KMS-11 (cell line): ENCODE data around the gene METTL23.

Source experiments
- H2AFZ ChIP-seq: fragments of 200-600 bp; sonication (generic); 2 replicates; pipeline ENCODE4 v1.6.1; 2016; ENCODE audit warnings: antibody characterized with exemption, mixed run types, low read depth
- H3K27ac ChIP-seq: fragments of 200-600 bp; sonication (generic); 2 replicates; pipeline ENCODE4 v1.6.1; 2016; ENCODE audit warnings: mild to moderate bottlenecking, mixed run types
- H3K27me3 ChIP-seq: fragments of 200-600 bp; sonication (generic); 2 replicates; pipeline ENCODE4 v1.6.1; 2017; ENCODE audit warnings: mild to moderate bottlenecking, low read depth, mixed run types, moderate library complexity; ENCODE audit not compliant: insufficient read depth
- H3K36me3 ChIP-seq: fragments of 200-600 bp; sonication (generic); 2 replicates; pipeline ENCODE4 v1.6.1; 2017; ENCODE audit warnings: mild to moderate bottlenecking, mixed run types; ENCODE audit not compliant: insufficient read depth
- H3K4me1 ChIP-seq: fragments of 200-600 bp; sonication (generic); 2 replicates; pipeline ENCODE4 v1.6.1; 2016; ENCODE audit warnings: mild to moderate bottlenecking, low read depth, mixed run types; ENCODE audit not compliant: poor library complexity, severe bottlenecking
- H3K4me2 ChIP-seq: fragments of 200-600 bp; sonication (generic); 2 replicates; pipeline ENCODE4 v1.7.0; 2016; ENCODE audit warnings: mild to moderate bottlenecking, mixed run types
- H3K4me3 ChIP-seq: fragments of 200-600 bp; sonication (generic); IDR thresholded peaks from 2 replicates; pipeline ENCODE4 v1.6.1; 2017; ENCODE audit warnings: low read depth, low read length, mixed read lengths; ENCODE audit not compliant: insufficient read depth
- H3K79me2 ChIP-seq: fragments of 200-600 bp; sonication (generic); 2 replicates; pipeline ENCODE4 v1.6.1; 2016; ENCODE audit warnings: low read depth, mixed run types; ENCODE audit not compliant: insufficient read depth
- H3K9ac ChIP-seq: fragments of 200-600 bp; sonication (generic); 2 replicates; pipeline ENCODE4 v1.6.1; 2016; ENCODE audit warnings: mild to moderate bottlenecking, mixed run types
- H4K20me1 ChIP-seq: fragments of 200-600 bp; sonication (generic); 2 replicates; pipeline ENCODE4 v1.6.1; 2016; ENCODE audit warnings: mild to moderate bottlenecking, mixed run types; ENCODE audit not compliant: insufficient read depth
- TF ChIP-seq, protein P1 (sequence below): fragments of 200-600 bp; sonication (generic); conservative IDR thresholded peaks from 2 replicates; pipeline ENCODE4 v1.6.1; 2017; ENCODE audit warnings: low read depth, mild to moderate bottlenecking, antibody characterized with exemption, low read length, moderate library complexity, mixed read lengths

The METTL23 gene

GRCh38 chr17:76687298-76688164 is 39.1 kb upstream of the METTL23 start:
- Histone ChIP-seq H3K27ac (no peak overlapping the region), H3K4me2 (no peak overlapping the region), H3K4me3 (no peak overlapping the region), H3K27me3 (no peaks in the 10 kb centered on the region; the same call in 1 of the 2 replicates), H4K20me1 (no peaks in the 10 kb centered on the region), H3K9ac (no peak overlapping the region), H3K4me1 (peaks cover 15% of the 10 kb centered on the region), H3K36me3 (no peaks in the 10 kb centered on the region), H3K79me2 (no peaks in the 10 kb centered on the region), H2AFZ (no peak overlapping the region)
- TF ChIP-seq, protein P1, sequence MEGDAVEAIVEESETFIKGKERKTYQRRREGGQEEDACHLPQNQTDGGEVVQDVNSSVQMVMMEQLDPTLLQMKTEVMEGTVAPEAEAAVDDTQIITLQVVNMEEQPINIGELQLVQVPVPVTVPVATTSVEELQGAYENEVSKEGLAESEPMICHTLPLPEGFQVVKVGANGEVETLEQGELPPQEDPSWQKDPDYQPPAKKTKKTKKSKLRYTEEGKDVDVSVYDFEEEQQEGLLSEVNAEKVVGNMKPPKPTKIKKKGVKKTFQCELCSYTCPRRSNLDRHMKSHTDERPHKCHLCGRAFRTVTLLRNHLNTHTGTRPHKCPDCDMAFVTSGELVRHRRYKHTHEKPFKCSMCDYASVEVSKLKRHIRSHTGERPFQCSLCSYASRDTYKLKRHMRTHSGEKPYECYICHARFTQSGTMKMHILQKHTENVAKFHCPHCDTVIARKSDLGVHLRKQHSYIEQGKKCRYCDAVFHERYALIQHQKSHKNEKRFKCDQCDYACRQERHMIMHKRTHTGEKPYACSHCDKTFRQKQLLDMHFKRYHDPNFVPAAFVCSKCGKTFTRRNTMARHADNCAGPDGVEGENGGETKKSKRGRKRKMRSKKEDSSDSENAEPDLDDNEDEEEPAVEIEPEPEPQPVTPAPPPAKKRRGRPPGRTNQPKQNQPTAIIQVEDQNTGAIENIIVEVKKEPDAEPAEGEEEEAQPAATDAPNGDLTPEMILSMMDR: no peak

DNA sequence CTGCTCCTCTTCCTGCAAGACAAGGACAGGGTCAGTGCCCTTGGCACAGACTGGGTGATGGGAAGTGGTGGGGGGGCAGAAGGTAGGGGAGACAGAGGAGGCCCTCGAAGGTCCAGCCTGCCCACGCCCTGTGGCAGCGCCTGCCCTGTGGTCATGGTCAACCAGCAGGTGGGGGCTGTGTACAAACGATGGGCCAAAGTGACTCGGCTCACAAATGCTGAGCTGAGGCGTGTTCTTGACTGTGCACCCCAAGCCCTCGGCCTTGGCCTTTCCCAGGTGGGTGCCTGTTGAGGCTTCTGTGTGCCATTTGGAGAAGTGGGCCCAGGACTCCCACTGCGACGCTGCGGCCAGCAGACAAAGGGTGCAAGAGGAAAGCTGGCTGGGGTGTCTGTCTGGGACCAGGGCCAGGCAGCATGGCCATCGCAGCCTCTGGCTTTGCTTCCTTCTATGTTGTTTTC is 38.4 kb upstream of the METTL23 start:
- H3K9ac ChIP-seq: no peak overlapping the region
- no peak overlapping the region for H2AFZ ChIP-seq

DNA sequence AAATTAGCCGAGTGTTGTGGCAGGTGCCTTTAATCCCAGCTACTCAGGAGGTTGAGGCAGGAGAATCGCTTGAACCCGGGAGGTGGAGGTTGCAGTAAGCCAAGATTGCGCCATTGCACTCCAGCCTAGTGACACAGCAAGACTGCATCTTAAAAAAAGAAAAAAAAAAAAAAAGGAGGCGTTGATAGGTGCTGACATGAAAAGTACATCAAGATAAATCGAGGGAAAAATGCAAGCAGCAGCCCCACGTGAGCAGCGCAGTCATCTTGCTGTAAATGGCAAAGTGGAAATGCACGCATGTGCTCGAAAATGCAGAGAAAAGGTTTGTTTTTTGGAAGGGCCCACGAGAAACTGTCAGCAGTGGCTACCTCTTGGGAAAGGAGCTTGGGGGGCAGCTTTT is 36.8 kb upstream of the METTL23 start:
- H2AFZ ChIP-seq: no peak overlapping the region
- H3K79me2 ChIP-seq: no peaks in the 10 kb centered on the region
- H3K27me3 ChIP-seq: no peaks in the 10 kb centered on the region; the same call in 1 of the 2 replicates
- H3K36me3 ChIP-seq: no peaks in the 10 kb centered on the region
- H3K4me1 ChIP-seq: peaks cover 8% of the 10 kb centered on the region
- TF ChIP-seq, protein P1: no peak
- H3K4me2 ChIP-seq: no peak overlapping the region
- H3K9ac ChIP-seq: no peak overlapping the region
- no peak overlapping the region for H3K27ac ChIP-seq
- no peaks in the 10 kb centered on the region for H4K20me1 ChIP-seq
- no peak overlapping the region for H3K4me3 ChIP-seq

More for the DNA sequence above, 38.4 kb upstream of the METTL23 start:
- Histone ChIP-seq H3K4me2 (no peak overlapping the region), H3K79me2 (no peaks in the 10 kb centered on the region), H3K4me1 (peaks cover 8% of the 10 kb centered on the region), H3K27ac (no peak overlapping the region), H3K27me3 (no peaks in the 10 kb centered on the region; the same call in 1 of the 2 replicates), H3K36me3 (no peaks in the 10 kb centered on the region), H4K20me1 (no peaks in the 10 kb centered on the region), H3K4me3 (no peak overlapping the region)
- TF ChIP-seq, protein P1: no peak

DNA sequence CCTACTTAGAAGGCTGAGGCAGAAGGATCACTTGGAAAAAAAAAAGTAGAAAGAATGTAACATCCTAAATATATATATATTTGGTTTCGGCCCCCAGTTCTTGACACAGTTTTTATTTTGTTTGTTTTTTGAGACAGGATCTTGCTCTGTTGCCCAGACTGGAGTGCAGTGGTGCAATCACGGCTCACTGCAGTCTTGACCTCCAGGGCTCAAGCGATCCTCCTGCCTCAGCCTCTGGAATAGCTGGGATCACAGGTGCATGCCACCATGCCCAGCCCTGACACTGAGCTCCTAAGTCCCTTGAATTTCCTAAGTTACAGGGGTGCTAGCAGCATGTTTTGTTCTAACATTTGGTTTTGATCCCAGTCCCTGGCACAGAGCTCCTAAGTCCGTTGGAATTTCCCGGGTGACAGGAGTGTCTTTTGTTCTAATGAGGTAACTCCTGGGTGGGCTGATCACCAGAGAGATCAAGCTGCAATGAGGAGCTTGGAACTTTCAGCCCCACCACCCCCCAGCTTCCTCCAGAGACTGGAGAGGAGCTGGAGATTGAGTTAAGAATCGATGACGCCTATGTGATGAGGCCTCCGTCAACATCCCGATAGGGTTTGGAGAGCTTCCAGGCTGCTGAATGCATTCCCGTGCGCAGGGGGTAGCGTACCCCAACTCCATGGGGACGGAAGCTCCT is 35.9 kb upstream of the METTL23 start:
- H3K27me3 ChIP-seq: no peaks in the 10 kb centered on the region; the same call in 1 of the 2 replicates
- TF ChIP-seq, protein P1: no peak
- H3K79me2 ChIP-seq: no peaks in the 10 kb centered on the region
- H2AFZ ChIP-seq: no peak overlapping the region
- H3K9ac ChIP-seq: no peak overlapping the region
- H3K4me2 ChIP-seq: no peak overlapping the region
- H3K36me3 ChIP-seq: no peaks in the 10 kb centered on the region
- no peaks in the 10 kb centered on the region for H4K20me1 ChIP-seq
- H3K27ac ChIP-seq: no peak overlapping the region
- peaks cover 17% of the 10 kb centered on the region for H3K4me1 ChIP-seq
- H3K4me3 ChIP-seq: no peak overlapping the region
